Measurements from ENCODE around the gene RNASE9.
"Not testable (repeated sequence)": the region's sequence is repeated elsewhere in the genome, so short reads cannot be mapped to it uniquely, and the experiment has no call there.

The RNASE9 gene

DNA sequence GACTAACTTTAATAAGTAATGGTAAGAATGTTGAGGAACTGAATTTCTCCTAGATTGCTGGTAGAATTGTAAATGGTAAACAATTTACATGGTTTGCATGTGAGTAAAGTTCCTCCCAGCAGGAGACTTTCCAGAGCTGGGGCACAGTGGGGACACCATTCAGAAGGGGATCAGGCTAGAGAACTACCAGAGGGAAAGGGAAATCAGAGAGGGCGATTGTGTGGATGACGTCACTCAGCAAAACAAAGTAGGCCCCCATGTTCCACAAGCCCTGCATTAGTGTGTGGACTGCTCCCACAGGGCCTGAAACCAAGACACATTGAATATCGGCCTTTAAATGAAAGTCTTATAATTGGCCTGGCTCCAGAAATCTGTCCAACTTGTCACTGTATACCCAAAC is 17.5 kb upstream of the RNASE9 start:
- in situ Hi-C loops (cut with HindIII; ENCODE audit: low sequenced_read_pairs), result no loop called here

- in situ Hi-C loops (cut with HindIII; ENCODE audit: low sequenced_read_pairs), result not testable (repeated sequence)
These were observed 11.6 kb upstream of the RNASE9 start for GRCh38 chr14:20572382-20572990.

DNA sequence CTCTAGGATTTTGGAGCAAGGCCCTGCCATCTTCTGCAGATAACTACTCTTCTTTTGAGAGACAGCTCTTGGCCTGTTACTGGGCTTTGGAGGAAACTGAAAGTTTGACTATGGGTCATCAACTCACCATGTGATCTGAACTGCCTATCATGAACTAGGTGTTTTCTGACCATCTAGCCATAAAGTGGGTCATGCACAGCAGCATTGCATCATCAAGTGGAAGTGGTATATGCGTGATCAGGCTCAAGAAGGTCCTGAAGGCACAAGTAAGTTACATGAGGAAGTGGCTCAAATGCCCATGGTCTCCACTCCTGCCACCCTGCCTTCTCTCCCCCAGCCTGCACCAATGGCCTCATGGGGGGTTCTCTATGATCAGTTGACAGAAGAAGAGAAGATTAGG is 9.9 kb upstream of the RNASE9 start:
- in situ Hi-C loops (cut with HindIII; ENCODE audit: low sequenced_read_pairs), result not testable (repeated sequence)

DNA sequence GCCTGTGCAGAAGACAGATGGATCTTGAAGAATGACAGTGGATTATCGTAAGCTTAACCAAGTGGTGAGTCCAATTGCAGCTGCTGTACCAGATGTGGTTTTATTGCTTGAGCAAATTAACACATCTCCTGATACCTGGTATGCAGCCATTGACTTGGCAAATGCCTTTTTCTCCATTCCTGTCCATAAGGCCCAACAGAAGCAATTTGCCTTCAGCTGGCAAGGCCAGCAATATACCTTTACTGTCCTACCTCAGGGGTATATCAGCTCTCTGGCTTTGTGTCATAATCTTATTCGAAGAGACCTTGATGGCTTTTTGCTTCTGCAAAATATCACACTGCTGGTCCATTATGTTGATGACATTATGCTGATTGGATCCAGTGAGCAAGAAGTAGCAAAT is 9.0 kb upstream of the RNASE9 start:
- in situ Hi-C loops (cut with HindIII; ENCODE audit: low sequenced_read_pairs), result not testable (repeated sequence)

- in situ Hi-C loops (cut with HindIII; ENCODE audit: low sequenced_read_pairs), result no loop called here
These were observed 8.2 kb upstream of the RNASE9 start for GRCh38 chr14:20569066-20569465.

GRCh38 chr14:20568393-20568792 is 7.5 kb upstream of the RNASE9 start:
- in situ Hi-C loops (cut with HindIII; ENCODE audit: low sequenced_read_pairs), result no loop called here

DNA sequence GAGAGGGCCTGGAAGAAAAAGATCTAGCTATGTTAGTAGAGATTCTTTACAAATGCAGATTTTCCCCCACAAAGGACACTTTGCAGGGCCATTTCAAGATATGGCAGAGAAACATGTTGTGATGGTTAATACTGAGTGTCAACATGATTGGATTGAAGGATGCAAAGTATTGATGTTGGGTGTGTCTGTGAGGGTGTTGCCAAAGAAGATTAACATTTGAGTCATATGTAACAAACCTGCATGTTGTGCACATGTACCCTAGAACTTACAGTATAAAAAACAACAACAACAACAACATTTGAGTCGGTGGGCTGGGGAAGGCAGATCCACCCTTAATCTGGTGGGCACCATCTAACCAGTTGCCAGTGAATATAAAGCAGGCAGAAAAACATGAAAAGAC is 6.4 kb upstream of the RNASE9 start:
- in situ Hi-C loops (cut with HindIII; ENCODE audit: low sequenced_read_pairs), result not testable (repeated sequence)

- in situ Hi-C loops (cut with HindIII; ENCODE audit: low sequenced_read_pairs), result no loop called here
These were observed 3.7 kb upstream of the RNASE9 start for GRCh38 chr14:20564501-20564997.

DNA sequence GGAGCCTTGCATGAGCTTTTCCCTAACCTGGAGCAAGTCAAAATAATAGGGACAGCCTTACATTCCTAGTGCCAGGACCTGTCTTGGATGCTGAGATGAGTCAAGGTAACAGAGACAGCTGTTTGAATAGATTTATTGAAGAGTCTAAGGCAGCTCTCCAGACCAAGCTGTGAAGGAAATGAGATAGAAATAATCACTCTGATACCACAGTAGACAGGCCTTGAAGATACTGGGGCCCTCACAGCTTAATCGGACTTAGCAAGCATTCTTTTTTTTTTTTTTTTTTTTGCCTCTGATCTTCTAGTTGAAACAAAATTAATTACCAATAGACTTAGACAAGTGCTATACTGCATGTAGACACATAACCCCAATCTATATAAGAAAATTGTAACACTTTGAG is 3.1 kb upstream of the RNASE9 start:
- in situ Hi-C loops (cut with HindIII; ENCODE audit: low sequenced_read_pairs), result no loop called here

DNA sequence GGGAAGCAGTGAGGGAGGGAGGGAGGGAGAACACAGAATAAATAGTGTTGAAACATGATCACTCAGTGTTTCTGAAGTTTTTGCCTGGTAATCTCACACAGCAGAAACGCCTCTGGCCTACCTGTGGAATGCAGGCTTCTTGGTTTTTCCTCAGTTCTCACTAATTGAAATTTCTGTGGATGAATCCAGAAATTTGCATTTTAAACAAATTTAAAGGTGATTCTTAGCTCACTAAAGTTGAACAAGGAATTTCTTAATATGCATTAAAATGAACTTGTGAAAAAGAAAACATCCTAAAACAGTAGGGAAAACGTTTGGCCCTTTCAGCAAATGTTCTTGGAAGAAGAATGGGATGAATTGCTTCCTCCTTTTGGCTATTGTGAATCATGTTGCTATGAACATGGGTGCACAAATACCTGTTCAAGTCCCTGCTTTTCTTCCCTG is 1.4 kb downstream of the RNASE9 start:
- in situ Hi-C loops (cut with HindIII; ENCODE audit: low sequenced_read_pairs), result no loop called here

- in situ Hi-C loops (cut with HindIII; ENCODE audit: low sequenced_read_pairs), result no loop called here
These were observed 3.7 kb downstream of the RNASE9 start for GRCh38 chr14:20557212-20557542.

- in situ Hi-C loops (cut with HindIII; ENCODE audit: low sequenced_read_pairs), result no loop called here
These were observed 4.2 kb downstream of the RNASE9 start for GRCh38 chr14:20556500-20557211.

- in situ Hi-C loops (cut with HindIII; ENCODE audit: low sequenced_read_pairs), result no loop called here
These were observed 5.0 kb downstream of the RNASE9 start for GRCh38 chr14:20555845-20556244.

GRCh38 chr14:20553024-20553423 is 7.8 kb downstream of the RNASE9 start:
- in situ Hi-C loops (cut with HindIII; ENCODE audit: low sequenced_read_pairs), result no loop called here

DNA sequence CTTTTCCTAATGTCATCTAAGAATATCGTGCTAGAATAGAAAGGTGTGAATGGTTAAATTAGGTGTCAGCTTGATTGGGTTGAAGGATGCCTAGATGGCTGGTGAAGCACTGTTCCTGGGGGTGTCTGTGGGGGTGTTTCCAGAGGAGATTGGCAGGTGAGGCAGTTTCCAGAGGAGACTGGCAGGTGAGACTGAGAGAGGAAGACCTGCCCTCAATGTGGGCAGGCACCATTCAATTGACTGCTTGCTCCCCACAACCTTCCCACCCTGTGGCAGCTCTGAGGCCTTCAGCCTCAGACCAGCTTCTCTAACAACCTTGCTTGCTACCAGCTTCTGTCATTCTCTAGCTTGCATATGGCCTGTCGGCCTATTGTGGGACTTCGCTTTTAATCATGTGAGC is 9.2 kb downstream of the RNASE9 start:
- in situ Hi-C loops (cut with HindIII; ENCODE audit: low sequenced_read_pairs), result no loop called here

GRCh38 chr14:20550926-20551325 is 9.9 kb downstream of the RNASE9 start:
- in situ Hi-C loops (cut with HindIII; ENCODE audit: low sequenced_read_pairs), result no loop called here

GRCh38 chr14:20548414-20549158 is 12.3 kb downstream of the RNASE9 start:
- in situ Hi-C loops (cut with HindIII; ENCODE audit: low sequenced_read_pairs), result loop anchor here (5.0 to 10.0 kb wide), 2 partner anchors 76 to 194 kb away; no protein-coding TSS in a partner anchor

- in situ Hi-C loops (cut with HindIII; ENCODE audit: low sequenced_read_pairs), result loop anchor here (5.0 to 10.0 kb wide), 2 partner anchors 75 to 192 kb away; no protein-coding TSS in a partner anchor
These were observed 14.0 kb downstream of the RNASE9 start for GRCh38 chr14:20546877-20547276.

- in situ Hi-C loops (cut with HindIII; ENCODE audit: low sequenced_read_pairs), result loop anchor here (10.0 kb wide), 1 partner anchor 185 kb away; no protein-coding TSS in a partner anchor
These were observed 20.9 kb downstream of the RNASE9 start for GRCh38 chr14:20539906-20540305.

GRCh38 chr14:20530771-20531571 is 29.9 kb downstream of the RNASE9 start:
- in situ Hi-C loops (cut with HindIII; ENCODE audit: low sequenced_read_pairs), result no loop called here

- in situ Hi-C loops (cut with HindIII; ENCODE audit: low sequenced_read_pairs), result no loop called here
These were observed 31.0 kb downstream of the RNASE9 start for GRCh38 chr14:20529806-20530205.
